ENCODE results near the gene EDARADD. TPM values are rescaled to one million over a fixed set of nuclear protein-coding genes. Genes with fewer than 3 reads are reported as not detected.

Gene EDARADD
- total and polyA plus RNA-seq, 2 of the 13 experiments (the other 11 are each of a cell fraction or from before 2014, with no cell fraction given) = 0.03 TPM; not detected in 1

- TF ChIP-seq ZNF407 (CRISPR knock-in tag; IDR thresholded peaks at IDR 0.05; ENCODE audit: not compliant biosample characterization) (peak; percentile 78), NFAT5 (CRISPR knock-in tag; IDR thresholded peaks at IDR 0.05) (no peak), SNAPC4 (CRISPR knock-in tag; IDR thresholded peaks at IDR 0.05) (0 out of 2 replicates have a peak, but pooled peaks have one; percentile 25), HNF4G (IDR thresholded peaks at IDR 0.05; ENCODE audit: borderline replicate concordance, low read depth, low read length) (no peak), HNF4G (CRISPR knock-in tag; IDR thresholded peaks at IDR 0.05; ENCODE audit: borderline replicate concordance, low read depth) (no peak), CENPBD1 (CRISPR knock-in tag; IDR thresholded peaks at IDR 0.05; ENCODE audit: borderline replicate concordance, low read depth) (no peak), ARNTL (CRISPR knock-in tag; IDR thresholded peaks at IDR 0.05) (no peak), NR1H2 (CRISPR knock-in tag; IDR thresholded peaks at IDR 0.05; ENCODE audit: borderline replicate concordance, low read depth) (no peak)
Measured at GRCh38 chr1:236524142-236524894, 130.2 kb downstream of the EDARADD start (continued).

Measured in HepG2 (cell line).